ENCODE results near the gene HLA-G.
"Not testable (repeated sequence)": the region's sequence is repeated elsewhere in the genome, so short reads cannot be mapped to it uniquely, and the experiment has no call there.

Gene HLA-G

GRCh38 chr6:29827579-29828470, at the start of gene HLA-G:
HLA-G (plus strand) TSS chr6:29827825; CDS start chr6:29827845, 20 bp downstream.
- DNase-seq, result no peak

- not testable (repeated sequence) for DNase-seq
These were observed 47.5 kb upstream of the HLA-G start for GRCh38 chr6:29780019-29780698.

- DNase-seq, result no peak
These were observed 38.4 kb upstream of the HLA-G start for GRCh38 chr6:29789176-29789575.

- no peak for DNase-seq
These were observed 37.0 kb upstream of the HLA-G start for GRCh38 chr6:29790626-29791025.

- DNase-seq, result no peak
These were observed 36.5 kb upstream of the HLA-G start for GRCh38 chr6:29791162-29791561.

- no peak for DNase-seq
These were observed 35.9 kb upstream of the HLA-G start for GRCh38 chr6:29791786-29792122.

GRCh38 chr6:29792123-29793035, 35.2 kb upstream of the HLA-G start:
- DNase-seq, result no peak

GRCh38 chr6:29793036-29793356, 34.6 kb upstream of the HLA-G start:
- no peak for DNase-seq

GRCh38 chr6:29793796-29794195, 33.8 kb upstream of the HLA-G start:
- DNase-seq, result no peak

- no peak for DNase-seq
These were observed 31.6 kb upstream of the HLA-G start for GRCh38 chr6:29796026-29796425.

- DNase-seq, result no peak
These were observed 30.5 kb upstream of the HLA-G start for GRCh38 chr6:29797135-29797534.

- no peak for DNase-seq
These were observed 29.7 kb upstream of the HLA-G start for GRCh38 chr6:29797966-29798365.

- no peak for DNase-seq
These were observed 27.4 kb upstream of the HLA-G start for GRCh38 chr6:29800254-29800653.

- DNase-seq, result no peak
These were observed 21.2 kb upstream of the HLA-G start for GRCh38 chr6:29806387-29806786.

- DNase-seq, result no peak
These were observed 18.4 kb upstream of the HLA-G start for GRCh38 chr6:29809249-29809648.

GRCh38 chr6:29810371-29810770, 17.3 kb upstream of the HLA-G start:
- DNase-seq, result no peak

- DNase-seq, result no peak
These were observed 16.2 kb upstream of the HLA-G start for GRCh38 chr6:29811377-29811776.

GRCh38 chr6:29813066-29813465, 14.6 kb upstream of the HLA-G start:
- DNase-seq, result no peak

- DNase-seq, result no peak
These were observed 13.8 kb upstream of the HLA-G start for GRCh38 chr6:29813809-29814208.

- no peak for DNase-seq
These were observed 13.1 kb upstream of the HLA-G start for GRCh38 chr6:29814379-29815117.

GRCh38 chr6:29815118-29815750, 12.4 kb upstream of the HLA-G start:
- DNase-seq, result no peak

- no peak for DNase-seq
These were observed 11.6 kb upstream of the HLA-G start for GRCh38 chr6:29816030-29816429.
